GM18861 (cell line): ENCODE measurements around the gene PKNOX1.
A peak's percentile ranks its signal among the peaks of the same experiment; 100 is the strongest.
"Not testable (repeated sequence)": the region's sequence is repeated elsewhere in the genome, so short reads cannot be mapped to it uniquely, and the experiment has no call there.

Source experiments
- ATAC-seq: cut with Tn5 transposase; IDR thresholded peaks from one replicate; pipeline ENCODE4 v1.9.1; 2021; ENCODE audit not compliant: unreplicated experiment

The PKNOX1 gene

GRCh38 chr21:42949094-42949755 is 25.1 kb upstream of the PKNOX1 start:
- not testable (repeated sequence) for ATAC-seq

DNA sequence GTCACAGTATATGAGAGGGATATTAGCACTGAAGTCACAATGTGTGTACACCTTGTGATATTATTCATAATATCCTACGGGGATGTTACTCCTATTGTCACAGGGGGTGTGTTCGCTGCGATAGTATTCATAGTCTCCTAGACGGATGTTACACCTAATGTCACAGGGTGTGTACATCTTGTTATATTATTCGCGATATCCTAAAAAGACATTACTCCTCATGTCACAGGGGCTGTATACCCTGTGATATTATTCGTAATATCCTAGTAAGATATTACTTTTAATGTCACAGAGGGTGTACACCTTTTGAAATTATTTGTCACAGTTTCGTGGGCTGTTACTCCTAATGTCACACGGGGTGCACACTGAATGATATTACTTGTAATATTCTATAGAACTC is 23.2 kb upstream of the PKNOX1 start:
- ATAC-seq: not testable (repeated sequence)

GRCh38 chr21:42956824-42957630 is 17.3 kb upstream of the PKNOX1 start:
- ATAC-seq: no peak

DNA sequence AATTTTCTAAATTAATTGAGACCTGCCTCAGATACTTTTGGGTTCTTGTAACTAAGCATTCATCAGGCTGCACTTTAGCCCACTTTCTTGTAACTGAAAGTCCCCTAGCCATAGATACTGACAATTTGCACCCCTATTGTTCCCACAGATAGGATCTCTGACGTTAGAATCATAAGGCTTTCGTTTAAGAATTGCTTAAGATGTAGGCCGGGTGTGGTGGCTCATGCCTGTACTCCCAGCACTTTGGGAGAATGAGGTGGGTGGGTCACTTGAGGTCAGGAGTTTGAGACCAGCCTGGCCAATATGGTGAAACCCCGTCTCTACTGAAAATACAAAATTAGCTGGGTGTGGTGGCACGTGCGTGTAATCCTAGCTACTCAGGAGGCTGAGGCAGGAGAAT is 16.2 kb upstream of the PKNOX1 start:
- not testable (repeated sequence) for ATAC-seq

DNA sequence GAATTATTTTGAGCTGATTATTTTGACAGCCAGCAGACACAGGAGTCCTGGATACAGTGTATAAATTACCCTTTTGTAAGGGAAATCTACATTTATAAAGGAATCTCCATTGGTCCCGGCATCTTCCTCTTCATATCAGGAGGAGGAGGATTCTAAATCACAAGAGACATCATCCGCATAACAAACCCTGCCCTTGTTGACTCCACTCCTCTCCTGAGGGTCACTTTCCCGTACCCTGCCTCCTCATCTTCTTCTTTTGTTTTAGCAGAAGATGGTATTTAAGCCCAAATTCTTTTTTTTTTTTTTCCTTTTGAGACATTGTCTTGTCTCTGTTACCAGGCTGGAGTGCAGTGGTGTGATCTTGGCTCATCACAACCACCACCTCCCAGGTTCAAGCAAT is 14.6 kb upstream of the PKNOX1 start:
- no peak for ATAC-seq

GRCh38 chr21:42962380-42963007 is 11.9 kb upstream of the PKNOX1 start:
- no peak for ATAC-seq

DNA sequence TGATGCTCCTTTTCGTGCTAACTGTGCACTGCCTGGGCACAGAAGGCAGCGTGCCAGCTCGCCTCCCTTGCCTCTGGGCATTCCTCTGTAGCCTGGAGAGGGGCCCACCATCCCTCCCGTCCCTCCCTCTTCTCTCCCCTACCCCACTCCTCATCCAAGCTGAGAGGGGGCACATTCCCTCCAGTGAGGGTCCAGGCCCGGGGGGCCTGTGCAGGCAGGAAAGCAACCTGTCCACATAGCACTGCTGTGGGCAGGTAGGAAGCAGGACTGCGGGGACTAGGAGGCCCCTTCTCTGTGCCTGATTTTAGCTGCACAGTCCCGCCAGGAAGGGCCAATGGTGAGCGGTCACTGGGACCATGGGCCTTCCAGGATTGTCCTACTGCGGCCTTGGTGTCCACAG is 10.3 kb upstream of the PKNOX1 start:
- no peak for ATAC-seq

DNA sequence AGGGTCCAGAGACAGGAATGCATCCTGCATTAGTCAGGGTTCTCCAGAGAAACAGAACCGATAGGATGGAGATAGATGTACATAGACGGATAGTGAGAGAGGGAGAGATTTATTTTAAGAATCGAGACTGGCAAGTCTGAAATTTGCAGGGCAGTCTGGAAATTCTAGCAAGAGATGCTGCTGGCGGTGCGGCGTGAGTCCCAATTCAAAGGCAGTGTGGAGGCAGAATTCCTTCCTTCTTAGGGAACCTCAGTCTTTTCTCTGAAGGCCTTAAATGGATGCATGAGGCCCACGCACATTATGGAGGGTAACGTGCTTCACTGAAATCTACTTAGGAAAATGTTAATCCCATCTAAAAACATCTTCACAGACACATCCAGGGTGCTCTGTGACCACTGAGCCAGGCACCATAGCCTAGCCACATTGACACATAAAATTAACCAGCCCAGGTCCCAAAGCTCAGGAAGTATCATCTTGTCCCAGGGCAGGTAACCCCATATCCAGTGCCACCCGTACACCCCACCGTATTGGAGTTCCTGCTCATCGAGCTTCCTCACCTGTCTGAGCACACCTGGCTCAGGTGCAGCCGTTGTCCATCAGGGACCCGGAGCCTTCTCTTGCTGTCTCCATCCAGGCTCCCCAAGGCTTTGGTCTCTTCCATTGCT is 9.7 kb upstream of the PKNOX1 start:
- ATAC-seq: no peak

DNA sequence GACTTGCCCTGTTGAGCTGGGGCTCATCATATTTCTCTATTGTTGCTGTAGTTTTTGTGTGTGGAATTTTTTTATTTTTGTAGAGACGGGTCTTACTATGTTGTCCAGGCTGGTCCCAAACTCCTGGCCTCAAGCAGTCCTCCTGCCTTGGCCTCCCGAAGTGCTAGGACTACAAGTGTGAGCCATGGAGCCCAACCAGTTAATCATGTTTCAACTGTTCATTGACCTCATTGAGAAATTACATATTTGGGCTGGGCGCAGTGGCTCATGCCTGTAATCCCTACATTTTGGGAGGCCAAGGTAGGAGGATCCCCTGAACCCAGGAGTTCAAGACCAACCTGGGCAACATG is 9.2 kb upstream of the PKNOX1 start:
- ATAC-seq: no peak

GRCh38 chr21:42967616-42968015 is 6.7 kb upstream of the PKNOX1 start:
- not testable (repeated sequence) for ATAC-seq

- no peak for ATAC-seq
Observed at GRCh38 chr21:42969193-42969600, 5.2 kb upstream of the PKNOX1 start.

DNA sequence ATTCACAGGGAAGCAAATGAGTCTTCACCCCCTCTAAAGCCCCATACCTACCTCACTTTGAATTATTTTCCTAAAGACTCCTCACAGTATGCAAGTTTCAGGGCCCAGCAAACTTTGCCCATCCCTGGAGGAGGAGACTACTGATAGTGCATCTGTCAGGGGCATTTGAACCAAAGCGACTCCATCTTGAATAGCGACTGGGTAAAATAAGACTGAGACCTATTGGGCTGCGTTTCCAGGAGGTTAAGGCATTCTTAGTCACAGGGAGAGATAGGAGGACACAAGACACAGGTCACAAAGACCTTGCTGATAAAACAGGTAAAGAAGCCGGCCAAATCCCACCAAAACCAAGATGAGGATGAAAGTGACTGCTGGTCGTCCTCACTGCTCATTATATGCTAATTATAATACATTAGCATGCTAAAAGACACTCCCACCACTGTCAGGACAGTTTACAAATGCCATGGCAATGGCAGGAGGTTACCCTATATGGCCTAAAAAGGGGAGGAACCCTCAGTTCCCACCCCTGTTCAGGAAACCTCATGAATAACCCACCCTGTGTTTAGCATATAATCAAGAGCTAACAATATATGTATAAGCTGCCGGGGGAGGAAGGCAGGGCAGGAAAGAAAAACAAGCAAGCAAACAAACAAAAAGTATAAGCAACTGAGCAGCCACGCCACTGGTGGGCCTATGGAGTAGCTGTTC is 3.3 kb upstream of the PKNOX1 start:
- ATAC-seq: no peak

DNA sequence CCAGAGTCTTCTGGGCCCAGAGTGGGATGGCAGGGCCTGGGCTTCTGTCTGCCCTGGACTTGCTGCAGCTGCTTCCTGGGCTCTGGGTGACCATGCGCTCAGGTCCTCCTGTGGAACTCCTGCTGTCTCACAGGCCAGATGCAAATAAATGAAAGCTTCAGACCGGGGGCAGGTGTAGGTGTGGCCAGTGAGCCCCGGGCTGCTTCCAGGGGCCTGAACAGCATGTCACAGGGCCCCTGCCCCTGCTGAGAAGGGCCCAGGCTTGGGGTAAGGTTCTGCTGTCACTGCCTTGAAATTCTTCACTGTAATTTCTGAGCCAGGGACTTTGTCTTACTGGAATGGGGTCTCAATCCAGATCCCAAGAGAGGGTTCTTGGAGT is 2.5 kb upstream of the PKNOX1 start:
- no peak for ATAC-seq

- no peak for ATAC-seq
Observed at GRCh38 chr21:42973309-42973990, 912 bp upstream of the PKNOX1 start.

GRCh38 chr21:42974832-42975820 is 764 bp downstream of the PKNOX1 start:
- peak; percentile 23 for ATAC-seq

DNA sequence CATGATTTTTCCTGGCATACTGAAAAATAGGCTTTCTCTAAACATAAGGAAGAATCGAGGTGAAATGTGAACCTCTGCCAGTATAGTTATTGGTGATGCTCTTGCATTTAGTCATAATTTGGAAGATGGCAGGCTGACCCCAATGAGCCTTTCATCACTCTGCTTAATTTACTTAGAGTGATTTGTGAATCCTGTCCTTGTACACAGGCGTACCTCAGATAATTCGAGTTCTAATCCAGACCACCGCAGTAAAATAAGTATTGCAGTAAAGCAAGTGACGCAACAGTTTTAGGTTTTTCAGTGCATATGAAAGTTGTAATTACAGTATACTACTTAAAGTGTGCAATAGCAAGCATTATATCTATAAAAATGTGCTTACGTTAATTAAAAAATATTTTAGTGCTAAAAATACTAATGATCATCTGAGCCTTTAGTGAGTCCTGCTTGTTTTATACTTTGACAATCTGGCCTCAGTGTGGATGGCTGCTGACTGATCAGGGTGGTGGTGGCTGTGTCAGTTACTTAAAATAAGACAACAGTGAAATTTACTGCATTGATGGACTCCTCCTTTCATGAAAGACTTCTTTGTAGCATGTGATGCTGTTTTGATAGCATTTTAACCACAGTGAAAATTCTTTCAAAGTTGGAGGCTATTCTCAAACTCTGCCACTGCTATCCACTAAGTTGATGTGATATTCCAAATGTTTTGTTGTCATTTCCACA is 1.7 kb downstream of the PKNOX1 start:
- ATAC-seq: no peak

DNA sequence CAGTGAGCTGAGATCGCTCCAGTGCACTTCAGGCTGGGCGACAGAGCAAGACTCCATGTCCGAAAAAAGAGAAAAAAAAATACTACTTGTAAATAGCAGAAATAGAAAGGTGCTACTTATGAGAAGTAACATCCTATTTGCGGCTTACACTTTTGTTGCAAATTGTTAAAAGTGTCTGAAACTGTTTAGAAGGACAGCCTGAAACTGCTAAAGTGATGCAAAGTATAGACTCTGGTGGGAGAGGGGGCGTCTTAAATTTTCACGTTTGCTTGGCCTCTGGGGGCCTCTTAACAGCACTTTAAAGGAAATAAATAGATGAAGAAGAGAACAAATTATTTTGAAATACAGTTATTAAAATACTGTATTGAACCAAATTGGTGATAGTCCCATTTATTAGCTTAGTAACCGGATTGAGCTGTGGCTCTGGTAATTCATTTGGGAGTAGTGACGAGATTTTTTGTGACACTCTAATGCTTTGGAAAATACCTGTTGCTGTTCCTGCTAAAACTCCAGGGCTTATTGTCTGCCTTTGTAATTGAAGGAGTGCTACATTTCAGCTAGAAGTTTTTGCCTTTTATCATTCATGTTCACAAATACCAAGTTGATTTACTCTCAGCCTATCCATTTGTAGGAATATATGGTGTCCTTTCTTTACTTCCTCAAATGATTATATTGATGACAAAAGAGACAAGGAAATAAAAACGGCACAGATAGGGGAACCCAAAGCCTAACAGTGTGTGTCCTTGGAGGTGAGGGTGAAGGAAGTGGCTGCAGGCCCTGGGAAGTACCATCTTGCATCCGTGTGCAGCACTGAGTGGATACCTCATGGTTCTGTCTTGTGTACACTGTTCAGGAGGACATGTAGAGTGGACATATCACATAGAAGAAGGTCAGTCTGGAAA is 6.2 kb downstream of the PKNOX1 start:
- no peak for ATAC-seq

GRCh38 chr21:42981214-42981523 is 6.8 kb downstream of the PKNOX1 start:
- no peak for ATAC-seq
